Activated CD4-positive, CD25-positive, alpha-beta regulatory T cell treated with anti-CD3 and anti-CD28 coated beads, Interleukin-2, amount 50 U/mL, for 16 hours (primary cell): ENCODE results near the gene DRD4.

Experiments used
- DNase-seq: peaks from one replicate; pipeline ENCODE4 v3.0.0-alpha.2; 2020; ENCODE audit warnings: low read depth, low spot score

Gene DRD4

GRCh38 chr11:610146-610801 lies 26.8 kb upstream of the DRD4 start:
- DNase-seq = no peak

- no peak for DNase-seq
Observed at GRCh38 chr11:611001-611996, 25.8 kb upstream of the DRD4 start.

- no peak for DNase-seq
Observed at GRCh38 chr11:612201-612960, 24.7 kb upstream of the DRD4 start.

GRCh38 chr11:612961-613300 lies 24.1 kb upstream of the DRD4 start:
- no peak for DNase-seq

GRCh38 chr11:613369-613968 lies 23.6 kb upstream of the DRD4 start:
- peak; percentile 58 for DNase-seq

- no peak for DNase-seq
Observed at GRCh38 chr11:614021-614622, 22.9 kb upstream of the DRD4 start.

- DNase-seq = no peak
Observed at GRCh38 chr11:614623-615503, 22.2 kb upstream of the DRD4 start.

- peak; percentile 75 for DNase-seq
Observed at GRCh38 chr11:615504-616319, 21.4 kb upstream of the DRD4 start, which contains the start of gene IRF7. IRF7 (minus strand) TSS chr11:615950; CDS start chr11:615364, 586 bp downstream.

- DNase-seq = no peak
Observed at GRCh38 chr11:616320-617198, 20.5 kb upstream of the DRD4 start.

- no peak for DNase-seq
Observed at GRCh38 chr11:617199-617911, 19.7 kb upstream of the DRD4 start.

GRCh38 chr11:617912-618682 lies 19.0 kb upstream of the DRD4 start:
- no peak for DNase-seq

GRCh38 chr11:618856-619627 lies 18.0 kb upstream of the DRD4 start:
- no peak for DNase-seq

GRCh38 chr11:619628-620050 lies 17.4 kb upstream of the DRD4 start:
- DNase-seq = no peak

- DNase-seq = no peak
Observed at GRCh38 chr11:620201-620600, 16.9 kb upstream of the DRD4 start.

GRCh38 chr11:620935-621814 lies 15.9 kb upstream of the DRD4 start:
- no peak for DNase-seq
